A549 (cell line): Measurements from ENCODE around the gene FBXL7.

Experiments
- BHLHE40 ChIP-seq: IDR thresholded peaks from 2 replicates; pipeline ENCODE4 v1.6.1; 2012; ENCODE audit warnings: low read depth, low read length, inconsistent platforms
- CEBPB ChIP-seq, 2 experiments: fragments of >200 bp in 1 of 2; sonication (Bioruptor Twin) in 1 of 2; formaldehyde crosslinking in 1 of 2; IDR thresholded peaks; 2 replicates each; pipeline ENCODE4 v1.6.1; 2012 to 2016
- CHD2 ChIP-seq: fragments of 150-350 bp; IDR thresholded peaks from 2 replicates; pipeline ENCODE4 v1.6.1; 2014; ENCODE audit warnings: low read length; ENCODE audit not compliant: partially characterized antibody
- CTCF ChIP-seq: fragments of >200 bp; sonication (Bioruptor Twin); formaldehyde crosslinking; IDR thresholded peaks from 3 replicates; pipeline ENCODE4 v1.5.1; 2016
- KDM5A ChIP-seq: fragments of 200-600 bp; sonication (generic); IDR thresholded peaks from 2 replicates; pipeline ENCODE4 v1.6.1; 2016; ENCODE audit warnings: antibody characterized with exemption, mild to moderate bottlenecking
- MAX ChIP-seq: IDR thresholded peaks from 2 replicates; pipeline ENCODE4 v1.6.1; 2012
- POLR2A ChIP-seq: IDR thresholded peaks from 2 replicates; pipeline ENCODE4 v1.6.1; 2012; ENCODE audit warnings: mild to moderate bottlenecking, low read length
- POLR2AphosphoS2 ChIP-seq: conservative IDR thresholded peaks from 2 replicates; pipeline ENCODE4 v1.6.1; 2012; ENCODE audit warnings: low read length, improper control_type of control experiment, inconsistent platforms
- RAD21 ChIP-seq, 2 experiments: fragments of >200 bp in 1 of 2; sonication (Bioruptor Twin) in 1 of 2; formaldehyde crosslinking in 1 of 2; IDR thresholded peaks in 1 of 2; conservative IDR thresholded peaks in 1 of 2; 2 replicates in 1 of 2; 3 replicates in 1 of 2; pipeline ENCODE4 v1.6.1; 2012 to 2018; ENCODE audit warnings: inconsistent platforms in 1 of 2
- TP53 ChIP-seq: fragments of 250-450 bp; sonication (Bioruptor Pico); IDR thresholded peaks from 2 replicates; pipeline ENCODE4 v1.5.0; 2021; ENCODE audit warnings: mild to moderate bottlenecking, moderate library complexity
- USF2 ChIP-seq: fragments of 450-650 bp; IDR thresholded peaks from 2 replicates; pipeline ENCODE4 v1.6.1; 2014; ENCODE audit warnings: antibody characterized with exemption
- ZFP36 ChIP-seq: fragments of 450-650 bp; IDR thresholded peaks from 2 replicates; pipeline ENCODE4 v1.6.1; 2014; ENCODE audit warnings: borderline replicate concordance; ENCODE audit not compliant: partially characterized antibody

- no peak for TF ChIP-seq POLR2A
- TF ChIP-seq CEBPB (IDR thresholded peaks at IDR 0.05): no peak
- no peak for TF ChIP-seq CTCF
- TF ChIP-seq MAX: no peak
- TF ChIP-seq KDM5A: no peak
- no peak for TF ChIP-seq USF2
- no peak for TF ChIP-seq POLR2AphosphoS2
- no peak for TF ChIP-seq ZFP36
- TF ChIP-seq CHD2: no peak
- TF ChIP-seq RAD21 (conservative IDR thresholded peaks at IDR 0.05 in 1 of 2, IDR thresholded peaks at IDR 0.05 in 1 of 2): no peak
- TF ChIP-seq TP53 (CRISPR knock-in tag): no peak
- TF ChIP-seq BHLHE40: no peak
These were observed 55.2 kb downstream of the FBXL7 start for GRCh38 chr5:15555176-15555575.
